ENCODE data around the gene GPC5.
"Not testable (repeated sequence)": the region's sequence is repeated elsewhere in the genome, so short reads cannot be mapped to it uniquely, and the experiment has no call there.

Gene GPC5

GRCh38 chr13:91771229-91771628, 372.8 kb downstream of the GPC5 start:
- DNase-seq (ENCODE audit: low read depth in 2 of 2), result no peak

- DNase-seq (ENCODE audit: low read depth in 2 of 2), result no peak
Observed at GRCh38 chr13:91773591-91774227, 375.3 kb downstream of the GPC5 start.

GRCh38 chr13:91774397-91774796, 376.0 kb downstream of the GPC5 start:
- no peak for DNase-seq (ENCODE audit: low read depth in 2 of 2)

- no peak for DNase-seq (ENCODE audit: low read depth in 2 of 2)
Observed at GRCh38 chr13:91776611-91777193, 378.3 kb downstream of the GPC5 start.

GRCh38 chr13:91778123-91778522, 379.7 kb downstream of the GPC5 start:
- no peak for DNase-seq (ENCODE audit: low read depth in 2 of 2)

- DNase-seq (ENCODE audit: low read depth in 2 of 2), result not testable (repeated sequence)
Observed at GRCh38 chr13:91781982-91782691, 383.7 kb downstream of the GPC5 start.

DNA sequence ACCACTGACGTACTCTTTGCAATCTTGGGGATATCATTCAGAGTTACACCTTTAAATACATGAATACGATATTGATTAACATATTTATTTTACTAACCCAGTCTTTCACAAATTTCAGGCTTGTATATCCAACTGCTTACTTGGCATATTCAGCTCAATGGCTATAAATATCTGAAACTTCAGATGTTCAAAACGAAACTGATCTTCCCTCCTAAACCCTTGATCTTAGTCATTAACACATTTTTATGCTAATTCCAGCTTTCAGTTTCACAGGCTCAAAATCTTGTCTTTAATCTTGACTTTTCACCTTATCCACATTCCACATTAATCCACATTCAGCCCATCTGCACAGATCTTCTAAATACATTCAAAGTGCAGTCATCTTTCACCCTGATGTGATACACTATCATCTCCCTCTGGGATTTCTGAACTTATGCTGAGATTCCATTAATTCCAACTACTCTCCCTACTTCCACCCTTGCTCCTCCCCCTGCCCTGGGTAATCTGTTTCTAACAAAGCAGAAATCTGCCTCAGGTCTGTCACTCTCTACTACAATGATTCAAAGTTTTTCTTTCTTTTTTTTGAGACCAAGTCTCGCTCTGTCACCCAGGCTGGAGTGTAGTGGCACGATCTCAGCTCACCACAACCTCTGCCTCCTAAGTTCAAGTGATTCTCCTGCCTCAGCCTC, 387.2 kb downstream of the GPC5 start:
- DNase-seq (ENCODE audit: low read depth in 2 of 2), result no peak

GRCh38 chr13:91792054-91792453, 393.6 kb downstream of the GPC5 start:
- no peak for DNase-seq (ENCODE audit: low read depth in 2 of 2)

DNA sequence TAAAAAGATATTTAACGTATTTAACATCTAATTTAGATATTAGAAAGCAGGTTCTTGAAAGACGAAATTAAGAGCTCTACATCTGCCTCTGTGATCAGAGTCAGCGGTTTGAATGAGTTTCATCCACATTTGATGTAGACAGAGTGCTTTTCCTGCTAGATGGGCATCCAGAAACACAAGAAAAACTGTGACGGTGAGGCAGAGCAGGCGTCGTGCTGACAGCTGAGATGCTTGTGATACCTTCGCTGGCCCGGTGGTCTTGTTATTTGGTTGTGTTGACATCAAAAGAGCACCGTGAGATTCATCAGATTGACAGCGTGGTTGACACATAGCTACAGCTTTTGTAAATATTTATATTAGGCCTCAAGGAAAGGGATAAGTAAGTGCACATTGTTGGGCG, 399.1 kb downstream of the GPC5 start:
- DNase-seq (ENCODE audit: low read depth in 2 of 2), result no peak

GRCh38 chr13:91798338-91798737, 399.9 kb downstream of the GPC5 start:
- not testable (repeated sequence) for DNase-seq (ENCODE audit: low read depth in 2 of 2)

GRCh38 chr13:91801772-91802171, 403.4 kb downstream of the GPC5 start:
- DNase-seq (ENCODE audit: low read depth in 2 of 2), result not testable (repeated sequence)

DNA sequence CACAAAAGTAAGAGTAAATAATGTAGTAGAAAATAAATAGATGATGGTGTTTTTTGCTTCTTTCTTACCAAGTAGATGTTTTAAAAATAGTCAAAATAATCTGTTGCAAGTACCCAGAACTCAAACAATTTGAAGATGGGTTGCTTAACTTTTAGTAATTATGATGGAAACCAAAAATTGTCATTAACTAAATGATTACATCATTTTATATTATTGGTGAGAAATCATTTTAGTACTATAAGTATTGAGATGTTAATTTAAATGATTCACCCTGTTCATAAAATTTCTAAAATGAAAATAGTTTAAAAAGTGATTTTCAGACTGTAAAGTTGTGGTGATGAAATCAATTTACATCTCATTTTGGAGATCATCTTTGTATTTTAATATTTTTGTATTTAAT, 404.5 kb downstream of the GPC5 start:
- no peak for DNase-seq (ENCODE audit: low read depth in 2 of 2)

DNA sequence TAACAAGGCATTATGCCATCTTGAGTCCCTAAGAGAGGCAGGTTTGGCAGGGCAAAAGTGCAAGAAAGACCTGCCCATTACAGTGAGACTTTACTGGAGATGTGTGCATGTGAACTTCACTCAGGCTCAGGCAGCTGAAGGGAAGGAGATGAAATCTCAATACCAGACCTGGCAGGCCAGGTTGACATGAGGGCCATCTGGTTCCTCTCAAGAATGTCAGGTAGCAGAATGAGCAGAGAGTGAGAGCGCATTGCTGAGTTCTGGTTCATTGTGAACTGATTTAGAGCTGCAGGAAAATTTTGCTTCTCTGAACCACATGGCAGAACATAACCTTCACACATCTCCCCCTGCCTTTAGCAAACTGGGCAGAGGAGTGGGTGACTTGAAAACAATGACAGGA, 406.3 kb downstream of the GPC5 start:
- no peak for DNase-seq (ENCODE audit: low read depth in 2 of 2)

GRCh38 chr13:91805605-91806004, 407.2 kb downstream of the GPC5 start:
- DNase-seq (ENCODE audit: low read depth in 2 of 2), result no peak

- DNase-seq (ENCODE audit: low read depth in 2 of 2), result no peak
Observed at GRCh38 chr13:91809161-91809560, 410.7 kb downstream of the GPC5 start.

- no peak for DNase-seq (ENCODE audit: low read depth in 2 of 2)
Observed at GRCh38 chr13:91813253-91813652, 414.8 kb downstream of the GPC5 start.

DNA sequence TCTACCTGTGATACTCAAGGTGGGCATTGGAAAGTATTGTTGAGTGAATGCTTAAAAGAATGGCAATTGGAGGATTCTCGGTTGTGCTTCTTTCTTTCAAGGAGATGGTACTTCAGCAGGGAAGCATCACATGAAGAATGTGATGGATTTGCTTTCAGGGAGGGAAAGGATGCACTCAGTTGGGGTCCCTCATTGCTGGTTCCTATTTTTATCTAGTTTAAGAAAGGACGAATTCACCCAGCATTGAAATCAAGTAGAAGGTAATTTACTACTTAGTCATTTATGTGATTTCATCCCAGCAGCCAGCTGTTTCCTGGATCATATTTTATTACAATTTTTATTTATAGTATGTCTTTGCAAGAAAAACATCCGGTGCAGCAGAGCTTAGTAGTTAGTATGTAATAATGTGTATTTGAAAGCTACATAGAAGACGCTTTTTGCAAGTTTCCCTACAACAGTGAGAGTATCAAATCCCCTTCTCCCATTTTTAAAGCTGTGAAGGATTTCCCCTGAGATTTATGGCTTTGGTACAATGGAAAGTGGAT, 417.9 kb downstream of the GPC5 start:
- no peak for DNase-seq (ENCODE audit: low read depth in 2 of 2)

- no peak for DNase-seq (ENCODE audit: low read depth in 2 of 2)
Observed at GRCh38 chr13:91817250-91817649, 418.8 kb downstream of the GPC5 start.

GRCh38 chr13:91824416-91824815, 426.0 kb downstream of the GPC5 start:
- DNase-seq (ENCODE audit: low read depth in 2 of 2), result no peak

DNA sequence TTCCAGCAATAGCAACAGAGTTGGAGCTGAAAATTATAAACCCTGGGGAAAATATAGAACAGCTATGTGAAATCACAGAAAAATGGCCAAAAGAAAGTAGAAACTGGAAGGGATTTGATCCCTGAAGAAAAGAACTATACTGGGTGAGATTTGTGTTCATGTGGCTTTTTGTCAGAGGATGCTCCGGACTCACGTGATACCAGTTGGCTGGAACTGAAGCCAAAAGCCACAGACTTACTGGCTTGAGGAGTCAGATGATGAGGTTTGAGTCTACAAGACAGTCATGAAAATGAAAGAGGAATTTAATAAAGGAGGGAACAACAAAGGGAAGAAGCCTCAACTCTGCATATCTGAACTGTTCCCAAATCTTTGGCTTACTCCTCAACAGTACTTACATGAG, 427.1 kb downstream of the GPC5 start:
- DNase-seq (ENCODE audit: low read depth in 2 of 2), result no peak

- no peak for DNase-seq (ENCODE audit: low read depth in 2 of 2)
Observed at GRCh38 chr13:91836553-91836952, 438.1 kb downstream of the GPC5 start.

DNA sequence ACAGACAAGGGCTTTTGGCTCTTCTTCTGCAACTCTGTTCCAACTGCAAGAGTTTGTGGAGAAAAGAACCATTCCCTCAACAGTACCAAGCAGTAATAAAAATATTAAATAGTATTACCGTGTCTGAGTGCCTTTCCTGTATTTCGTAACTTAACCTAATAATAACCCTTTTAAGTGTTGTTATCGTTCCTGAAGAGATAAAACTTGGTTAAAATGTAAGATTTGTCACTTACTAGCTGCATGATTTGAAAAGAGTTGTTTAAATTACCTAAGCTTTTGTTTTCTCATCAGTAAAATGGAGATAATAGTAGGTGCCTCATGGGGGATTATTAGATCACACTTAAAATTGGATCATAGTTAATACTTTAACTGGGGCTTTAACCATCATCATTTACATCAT, 447.2 kb downstream of the GPC5 start:
- no peak for DNase-seq (ENCODE audit: low read depth in 2 of 2)

Measured in stimulated activated CD4-positive, alpha-beta T cell treated with anti-CD3 and anti-CD28 coated beads, Interleukin-1b, Interleukin-23, amount 100 ng/mL, for 4 hours (primary cell).